ENCODE data around the gene ZNF385D.

The ZNF385D gene

DNA sequence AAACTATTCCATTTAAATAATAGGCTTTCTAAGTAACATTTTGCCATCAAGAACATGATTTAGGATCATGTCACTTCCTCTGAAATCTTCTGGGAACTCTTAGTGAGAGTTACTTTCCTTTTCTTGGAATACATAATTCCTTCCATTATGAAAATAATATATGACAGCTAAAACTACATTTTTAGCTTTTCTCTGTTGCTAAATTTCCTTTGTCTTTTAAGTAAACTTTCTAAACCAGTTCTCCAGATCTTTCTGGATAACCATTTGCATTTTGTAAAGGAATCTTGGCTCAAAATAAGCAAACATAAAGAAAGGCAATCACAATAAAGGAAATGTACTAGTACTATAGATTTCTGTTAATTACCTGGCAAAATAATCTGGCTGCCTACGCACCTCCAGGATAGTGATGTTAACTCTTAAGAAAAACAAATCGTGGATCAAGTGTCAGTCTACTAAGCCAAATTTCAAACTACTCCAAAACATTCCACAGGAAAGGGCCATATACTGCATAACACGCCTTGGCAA, 165.7 kb downstream of the ZNF385D start:
- DNase-seq = no peak

GRCh38 chr3:21573291-21573690, 177.7 kb downstream of the ZNF385D start:
- no peak for DNase-seq

DNA sequence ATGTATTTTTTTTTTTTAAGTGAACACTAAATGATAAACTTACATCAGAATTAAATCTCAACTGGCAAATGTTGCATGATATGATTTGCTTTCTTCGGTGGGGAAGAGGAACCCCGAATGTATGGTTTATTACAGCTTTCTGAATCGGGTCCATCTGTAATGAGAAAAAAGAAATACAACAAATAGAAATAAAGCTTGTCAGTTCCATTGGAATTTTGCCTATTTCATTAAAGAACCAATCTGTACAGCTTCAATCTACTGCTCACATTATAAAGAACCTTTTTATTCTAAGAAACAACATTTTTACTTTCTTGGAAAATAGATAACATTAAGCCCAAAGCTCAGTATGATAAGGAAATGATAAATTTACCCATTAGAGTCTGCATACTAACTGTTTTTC, 186.5 kb downstream of the ZNF385D start:
- DNase-seq = no peak

DNA sequence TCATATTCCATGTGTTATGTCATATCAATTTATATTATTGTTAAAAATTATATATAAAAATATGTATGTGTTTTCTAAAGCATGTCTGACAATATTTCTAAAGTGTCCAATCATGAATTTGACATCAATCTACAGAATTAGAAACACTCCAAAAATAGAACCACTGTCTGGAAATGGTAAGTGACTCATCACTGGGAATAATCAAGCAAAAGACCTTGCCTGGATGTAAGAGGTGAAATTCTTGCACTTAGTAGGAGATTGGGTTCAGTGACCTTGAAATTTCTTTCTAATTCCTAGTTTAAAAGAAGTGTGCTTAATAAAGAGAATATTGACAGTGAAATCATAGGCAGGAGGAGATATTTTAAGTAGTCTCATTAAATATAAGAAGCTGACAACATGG, 188.8 kb downstream of the ZNF385D start:
- no peak for DNase-seq

GRCh38 chr3:21561472-21561871, 189.5 kb downstream of the ZNF385D start:
- no peak for DNase-seq

DNA sequence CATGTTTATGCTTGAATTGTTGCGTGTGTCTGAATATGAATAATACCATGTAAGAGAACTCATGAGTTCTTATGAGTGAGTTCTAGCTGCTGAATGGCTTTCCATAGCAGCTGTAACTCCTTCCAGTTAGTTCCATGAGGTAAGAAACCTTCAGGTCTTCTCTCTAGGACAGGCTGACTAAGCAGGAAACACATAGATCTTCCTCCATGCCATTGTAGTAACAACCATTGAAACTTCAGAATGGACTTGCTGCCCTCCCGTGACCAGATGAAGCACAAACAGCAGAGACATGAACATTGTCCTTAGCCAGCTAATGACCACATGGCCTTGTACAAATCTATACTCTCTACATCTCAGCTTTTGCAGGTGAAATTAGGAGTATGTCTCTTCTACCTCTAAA, 200.0 kb downstream of the ZNF385D start:
- no peak for DNase-seq

GRCh38 chr3:21544076-21544462, 206.9 kb downstream of the ZNF385D start:
- no peak for DNase-seq

GRCh38 chr3:21543380-21544075, 207.5 kb downstream of the ZNF385D start:
- no peak for DNase-seq

- DNase-seq = no peak
Measured at GRCh38 chr3:21542656-21543379, 208.2 kb downstream of the ZNF385D start.

GRCh38 chr3:21540265-21540664, 210.7 kb downstream of the ZNF385D start:
- DNase-seq = no peak

- no peak for DNase-seq
Measured at GRCh38 chr3:21534462-21534861, 216.5 kb downstream of the ZNF385D start.

DNA sequence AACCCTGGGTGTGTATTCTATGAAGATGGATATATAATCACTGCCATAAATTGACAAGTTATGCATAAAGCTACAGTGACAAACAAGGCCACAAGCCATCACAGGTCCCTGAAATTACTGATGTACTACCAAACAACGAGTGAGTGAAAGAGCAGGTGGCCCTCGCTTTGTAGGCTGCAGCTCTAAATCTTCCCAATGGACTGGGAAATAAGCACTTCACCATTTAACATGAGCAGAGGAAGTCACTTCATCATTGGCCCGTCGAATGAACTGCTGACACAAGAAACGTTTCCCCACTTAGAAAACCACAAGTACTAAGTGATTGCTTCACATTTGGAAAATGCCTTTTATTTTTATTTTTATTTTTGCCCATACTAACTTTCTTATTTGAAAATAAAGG, 218.0 kb downstream of the ZNF385D start:
- DNase-seq = no peak

- no peak for DNase-seq
Measured at GRCh38 chr3:21531909-21532308, 219.1 kb downstream of the ZNF385D start.

- DNase-seq = no peak
Measured at GRCh38 chr3:21528291-21528995, 222.6 kb downstream of the ZNF385D start.

DNA sequence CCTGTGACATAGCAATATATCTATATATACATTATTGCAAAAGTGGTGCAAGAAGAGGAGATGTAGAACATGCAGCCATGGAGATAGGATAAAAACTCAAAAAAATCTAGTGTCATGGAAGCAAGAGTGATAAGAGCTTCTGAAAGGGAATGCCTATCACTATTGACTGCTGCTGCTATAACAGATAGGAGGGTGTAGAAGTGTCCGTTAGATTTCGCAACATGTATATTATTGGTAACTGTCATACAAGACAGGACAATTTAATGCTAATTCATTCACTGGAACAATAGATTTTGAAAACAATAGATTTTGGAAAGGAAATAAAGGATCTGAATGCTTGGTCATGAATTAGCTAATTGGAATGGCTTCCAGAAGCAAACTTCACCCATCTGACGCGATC, 224.5 kb downstream of the ZNF385D start:
- no peak for DNase-seq

- DNase-seq = no peak
Measured at GRCh38 chr3:21524133-21524532, 226.9 kb downstream of the ZNF385D start.

DNA sequence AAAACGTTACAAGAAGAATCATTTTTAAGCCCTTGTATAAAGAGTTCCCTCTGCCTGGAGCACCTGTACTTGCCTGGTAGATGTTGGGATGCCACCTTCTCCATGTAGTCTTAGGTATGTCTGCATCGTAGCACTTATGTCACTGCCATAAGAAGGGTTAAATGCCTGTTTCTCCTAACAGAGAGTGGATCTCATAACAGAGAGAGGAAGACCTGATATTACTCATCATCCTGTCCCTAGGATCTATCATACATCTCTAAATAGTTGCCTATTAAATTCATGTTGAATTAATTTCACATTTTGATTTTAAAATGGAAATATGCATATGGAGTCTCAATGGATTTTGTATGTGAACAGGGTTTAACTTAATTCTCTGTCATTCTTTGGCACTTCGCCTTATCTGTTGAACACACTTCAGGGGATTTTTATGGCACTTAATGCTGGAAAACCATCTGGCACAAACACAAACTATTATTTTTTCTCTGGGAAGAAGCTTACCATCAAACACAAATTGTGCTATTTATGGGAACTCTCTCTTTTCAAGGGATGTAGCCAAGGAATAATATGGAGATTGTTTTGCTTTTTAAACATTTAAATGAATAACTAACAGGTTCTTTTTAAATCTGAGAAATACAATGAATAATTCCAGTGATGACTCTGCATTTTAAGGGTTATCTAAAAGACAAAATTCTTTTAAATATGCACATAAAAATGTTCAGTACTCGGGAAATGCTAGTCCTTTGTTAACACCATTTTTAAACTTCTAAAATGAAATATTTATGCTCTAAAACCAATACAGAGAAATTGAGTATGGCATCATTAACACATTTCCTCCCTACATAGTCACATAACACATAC, 230.7 kb downstream of the ZNF385D start:
- no peak for DNase-seq

- DNase-seq = no peak
Measured at GRCh38 chr3:21517184-21517583, 233.8 kb downstream of the ZNF385D start.

GRCh38 chr3:21515417-21515816, 235.6 kb downstream of the ZNF385D start:
- DNase-seq = no peak

DNA sequence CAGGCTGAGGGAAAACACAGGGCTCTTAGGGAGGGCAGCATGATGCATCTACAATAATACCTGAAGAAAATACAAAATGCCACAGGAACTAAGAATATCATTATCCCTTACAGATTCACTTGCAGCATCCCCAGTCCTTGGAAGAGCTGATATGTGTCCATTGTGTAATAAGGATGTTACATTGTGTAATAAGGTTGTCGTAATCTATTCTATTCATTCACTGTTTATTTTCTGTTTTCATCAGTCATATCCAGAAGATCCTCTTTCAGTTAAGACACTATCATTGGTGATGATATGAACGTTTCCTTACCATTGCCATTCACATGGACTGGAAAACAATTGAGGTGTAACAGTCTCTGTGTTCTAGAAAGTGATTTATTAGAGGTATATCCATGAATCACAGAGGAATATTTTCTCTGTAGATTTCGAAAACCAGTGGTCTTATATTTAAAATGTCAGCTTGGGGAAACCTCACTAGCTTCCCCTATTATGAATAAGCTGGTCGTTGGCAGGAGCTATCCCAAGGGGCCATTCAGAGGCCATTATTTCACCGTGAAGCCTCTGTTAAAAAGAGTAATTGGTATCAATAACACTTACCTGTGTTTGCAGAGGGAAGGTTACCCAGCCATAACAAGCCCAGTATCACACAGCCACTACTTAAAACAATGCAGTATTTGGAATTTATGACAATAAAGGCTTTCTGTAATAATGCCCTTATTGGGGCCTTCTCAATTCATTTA, 241.1 kb downstream of the ZNF385D start:
- no peak for DNase-seq

DNA sequence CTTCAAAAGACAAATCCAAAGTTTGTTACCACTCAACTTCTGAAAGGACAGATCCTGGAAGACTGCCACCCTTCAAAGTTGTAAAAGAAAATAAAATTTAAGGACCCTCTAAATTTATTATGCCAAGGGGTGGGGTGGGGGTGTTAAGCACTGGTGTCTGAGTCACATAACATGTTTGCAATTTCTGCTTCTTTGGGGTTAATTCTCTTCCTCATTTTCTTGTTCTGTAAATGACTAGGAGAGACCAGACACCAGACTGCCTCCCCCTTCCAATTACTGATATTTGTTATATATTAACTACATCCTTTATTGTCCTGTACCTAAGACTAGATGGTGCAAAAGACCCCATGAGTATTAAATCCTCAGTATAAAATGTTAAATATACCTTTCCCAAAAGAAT, 242.8 kb downstream of the ZNF385D start:
- DNase-seq = no peak
